Uterus (tissue), 4 donors: ENCODE measurements around the gene IFI27. TPM values are rescaled to one million over a fixed set of nuclear protein-coding genes. Genes with fewer than 3 reads are reported as not detected.

Experiments
- DNase-seq, 2 donors: peaks; one replicate each; pipeline ENCODE4 v3.0.0-alpha.2; 2019 to 2020
- H3K27ac ChIP-seq, 2 donors: fragments of 200-600 bp; sonication (generic); 1 replicate in 1 of 2; 2 replicates in 1 of 2; pipeline ENCODE4 v1.5.1; 2016 to 2018
- H3K27me3 ChIP-seq, 2 donors: fragments of 200-600 bp; sonication (generic); one replicate each; pipeline ENCODE4 v1.5.1; 2018 to 2019; ENCODE audit warnings: control low read depth in 1 of 2
- H3K36me3 ChIP-seq, 2 donors: fragments of 200-600 bp; sonication (generic); one replicate each; pipeline ENCODE4 v1.5.1; 2019; ENCODE audit warnings: control low read depth in 1 of 2
- H3K4me1 ChIP-seq, 2 donors: fragments of 200-600 bp; sonication (generic); one replicate each; pipeline ENCODE4 v1.5.1; 2018 to 2019; ENCODE audit warnings: control low read depth in 1 of 2
- H3K4me3 ChIP-seq, 2 donors: fragments of 200-600 bp; sonication (generic); 1 replicate in 1 of 2; 2 replicates in 1 of 2; pipeline ENCODE4 v1.5.1; 2018 to 2019; ENCODE audit warnings: mild to moderate bottlenecking in 1 of 2
- H3K9me3 ChIP-seq, 2 donors: fragments of 200-600 bp; sonication (generic); one replicate each; pipeline ENCODE4 v1.5.1; 2019; ENCODE audit warnings: control low read depth in 1 of 2
- CTCF ChIP-seq, 4 experiments: fragments of 200-600 bp in 2 of 4; fragments of 450-650 bp in 2 of 4; sonication (generic) in 2 of 4; IDR thresholded peaks; one replicate each; pipeline ENCODE4 v1.5.1; 2016 to 2019; ENCODE audit warnings: antibody characterized with exemption in 4 of 4, mild to moderate bottlenecking in 2 of 4, moderate library complexity in 1 of 4
- POLR2A ChIP-seq, 2 donors: fragments of 450-650 bp; IDR thresholded peaks; one replicate each; pipeline ENCODE4 v1.6.1; 2016; ENCODE audit warnings: antibody characterized with exemption in 2 of 2, mild to moderate bottlenecking in 1 of 2, moderate library complexity in 1 of 2
- intact Hi-C: fragments of 100-400 bp; cut with DNase I; formaldehyde crosslinking; loops from one replicate; pipeline ENCODE4 v1.15.1; 2023; ENCODE audit warnings: low total_unique reads
- total RNA-seq, 4 donors: library from RNA; depleted of rRNA in 3 of 4; stranded (reverse); fragments of >200 nt in 3 of 4; gene quantifications; one replicate each; pipeline versions ENCODE4 v1.1.0 to v1.2.4, GENCODE V29; 2014 to 2023
- donor health status: DM: yes; HTN: yes; CAD: no.

Gene IFI27
- total RNA-seq, 4 donors from 2014 or later = 5.6 to 390 (median 196) TPM

- intact Hi-C loops = no loop called here
- H3K4me3 ChIP-seq = no peak overlapping the region
- H3K4me1 ChIP-seq = no peaks in the 10 kb centered on the region
- H3K9me3 ChIP-seq = no peaks in the 10 kb centered on the region
- DNase-seq = no peak
- TF ChIP-seq CTCF (IDR thresholded peaks at IDR 0.05) = no peak
- no peak for TF ChIP-seq POLR2A (IDR thresholded peaks at IDR 0.05)
- H3K36me3 ChIP-seq = no peaks in the 10 kb centered on the region
- H3K27ac ChIP-seq = no peak overlapping the region
- H3K27me3 ChIP-seq = no peaks in the 10 kb centered on the region
Observed at GRCh38 chr14:94101748-94102147, 8.8 kb upstream of the IFI27 start.

GRCh38 chr14:94102768-94103482 lies 7.6 kb upstream of the IFI27 start:
- intact Hi-C loops = no loop called here
- no peak for DNase-seq
- Histone ChIP-seq H3K4me1 (no peaks in the 10 kb centered on the region), H3K27ac (no peak overlapping the region), H3K27me3 (no peaks in the 10 kb centered on the region), H3K9me3 (no peaks in the 10 kb centered on the region), H3K4me3 (no peak overlapping the region), H3K36me3 (no peaks in the 10 kb centered on the region)
- TF ChIP-seq POLR2A (IDR thresholded peaks at IDR 0.05) (no peak), CTCF (IDR thresholded peaks at IDR 0.05) (no peak)

GRCh38 chr14:94103554-94104150 lies 6.9 kb upstream of the IFI27 start:
- intact Hi-C loops = no loop called here
- Histone ChIP-seq H3K9me3 (no peaks in the 10 kb centered on the region), H3K36me3 (no peaks in the 10 kb centered on the region), H3K27me3 (no peaks in the 10 kb centered on the region), H3K4me3 (no peak overlapping the region), H3K27ac (no peak overlapping the region), H3K4me1 (no peaks in the 10 kb centered on the region)
- DNase-seq = no peak
- no peak for TF ChIP-seq CTCF (IDR thresholded peaks at IDR 0.05)
- TF ChIP-seq POLR2A (IDR thresholded peaks at IDR 0.05) = no peak

GRCh38 chr14:94104731-94105130 lies 5.8 kb upstream of the IFI27 start:
- no peak for DNase-seq
- intact Hi-C loops = no loop called here
- Histone ChIP-seq H3K36me3 (no peaks in the 10 kb centered on the region), H3K27me3 (no peaks in the 10 kb centered on the region), H3K4me1 (no peaks in the 10 kb centered on the region), H3K4me3 (no peak overlapping the region), H3K9me3 (no peaks in the 10 kb centered on the region), H3K27ac (no peak overlapping the region)
- TF ChIP-seq POLR2A (IDR thresholded peaks at IDR 0.05) (no peak), CTCF (IDR thresholded peaks at IDR 0.05) (no peak)

DNA sequence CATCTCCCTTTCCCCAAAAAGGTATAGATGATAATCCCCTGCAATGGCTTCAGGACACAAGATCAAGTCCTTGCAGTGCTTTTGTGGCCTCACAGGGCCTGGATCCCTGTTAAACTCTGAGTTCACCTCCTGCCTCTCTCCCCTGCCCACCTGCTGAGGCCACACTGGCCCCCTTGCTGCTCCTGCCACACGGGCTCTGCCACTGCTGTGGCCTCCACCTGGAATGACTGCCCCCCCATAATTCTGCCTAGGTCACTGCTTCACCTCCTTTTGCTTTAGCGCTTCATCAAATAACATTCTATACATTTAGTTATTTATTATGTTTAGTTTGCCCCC lies 653 bp upstream of the IFI27 start:
- H3K4me1 ChIP-seq = no peaks in the 10 kb centered on the region
- H3K27me3 ChIP-seq = no peaks in the 10 kb centered on the region
- no peak for TF ChIP-seq POLR2A (IDR thresholded peaks at IDR 0.05)
- no peak for TF ChIP-seq CTCF (IDR thresholded peaks at IDR 0.05)
- no peak overlapping the region for H3K4me3 ChIP-seq
- no peaks in the 10 kb centered on the region for H3K36me3 ChIP-seq
- DNase-seq = no peak
- no peaks in the 10 kb centered on the region for H3K9me3 ChIP-seq
- H3K27ac ChIP-seq = peak overlapping the region; percentile 79 to 90
- intact Hi-C loops = no loop called here
